GM12878 (cell line): ENCODE data around the gene KCNJ14. TPM values are rescaled to one million over a fixed set of nuclear protein-coding genes. Genes with fewer than 3 reads are reported as not detected.
A peak's percentile ranks its signal among the peaks of the same experiment; 100 is the strongest.

Source experiments
- ATAC-seq: fragments of 200-7000 bp; cut with Tn5 transposase; 3 replicates; pipeline ENCODE4 v1.9.1; 2020; ENCODE audit warnings: mild to moderate bottlenecking, moderate library complexity
- BruUV-seq: library from RNA; stranded (reverse); fragments of 400-500 nt; replicated peaks from 2 replicates; lab custom pipeline; 2021; lab: Mats Ljungman, UMichigan
- CTCF ChIA-PET: fragments of 300-600 bp; sonication (Branson Sonifier 250); formaldehyde crosslinking; extraction: SDS; loops from one replicate; lab custom pipeline; 2021; ENCODE audit warnings: inconsistent platforms; lab: Yijun Ruan, JAX
- POLR2A ChIA-PET: fragments of 350-600 bp; formaldehyde crosslinking; extraction: SDS; loops from one replicate; lab custom pipeline; 2021; ENCODE audit warnings: inconsistent platforms; lab: Charles Lee
- RAD21 ChIA-PET: fragments of 300-600 bp; sonication (Branson Sonifier 250); formaldehyde crosslinking; loops from one replicate; lab custom pipeline; 2023; ENCODE audit warnings: antibody characterized with exemption; ENCODE audit not compliant: unreplicated experiment; lab: Charles Lee
- SMC1A ChIA-PET: fragments of 300-600 bp; sonication (Branson Sonifier 250); formaldehyde crosslinking; loops from one replicate; lab custom pipeline; 2023; ENCODE audit not compliant: unreplicated experiment, uncharacterized antibody; lab: Charles Lee
- DNase-seq: peaks from one replicate; pipeline ENCODE4 v3.0.0-alpha.2; 2011; ENCODE audit warnings: low read depth, low spot score
- FAIRE-seq: peaks from 3 replicates; lab custom pipeline; 2011; peaks lifted over from hg19 to GRCh38; lab: Jason Lieb, UNC
- H2AFZ ChIP-seq: 2 replicates; pipeline ENCODE4 v1.6.0; 2011; ENCODE audit warnings: low read depth, low read length, control low read depth; ENCODE audit not compliant: control insufficient read depth
- H3K27ac ChIP-seq: 2 replicates; pipeline ENCODE4 v1.5.1; 2011; ENCODE audit warnings: control low read depth; ENCODE audit not compliant: control insufficient read depth, insufficient read depth
- H3K27me3 ChIP-seq, 2 experiments: replicated peaks in 1 of 2; 2 replicates each; pipeline versions ENCODE4 v1.6.0 to v1.6.1; 2011; ENCODE audit warnings: low read length in 1 of 2; ENCODE audit not compliant: control insufficient read depth in 2 of 2, insufficient read depth in 2 of 2
- H3K36me3 ChIP-seq, 2 experiments: 2 replicates each; pipeline ENCODE4 v1.5.1; 2011; ENCODE audit warnings: low read length in 1 of 2; ENCODE audit not compliant: control insufficient read depth in 2 of 2, insufficient read depth in 2 of 2
- H3K4me1 ChIP-seq: 2 replicates; pipeline ENCODE4 v1.6.1; 2011; ENCODE audit warnings: mild to moderate bottlenecking, low read length, moderate library complexity, mixed read lengths; ENCODE audit not compliant: control insufficient read depth, insufficient read depth
- H3K4me2 ChIP-seq: 2 replicates; pipeline ENCODE4 v1.6.0; 2011; ENCODE audit warnings: control low read depth; ENCODE audit not compliant: control insufficient read depth, insufficient read depth
- H3K4me3 ChIP-seq: fragments of 200-600 bp; sonication (generic); 2 replicates; pipeline ENCODE4 v1.5.1; 2016
- H3K79me2 ChIP-seq: 2 replicates; pipeline ENCODE4 v1.6.0; 2011; ENCODE audit warnings: low read length; ENCODE audit not compliant: control insufficient read depth, insufficient read depth
- H3K9ac ChIP-seq: 2 replicates; pipeline ENCODE4 v1.8.0; 2011; ENCODE audit warnings: low read length, control low read depth, mixed read lengths; ENCODE audit not compliant: control insufficient read depth, insufficient read depth
- H3K9me3 ChIP-seq: replicated peaks from 3 replicates; pipeline ENCODE4 v1.5.1; 2011; ENCODE audit warnings: mild to moderate bottlenecking, low read length; ENCODE audit not compliant: control insufficient read depth, insufficient read depth
- H4K20me1 ChIP-seq: 2 replicates; pipeline ENCODE4 v1.6.0; 2011; ENCODE audit not compliant: control insufficient read depth, insufficient read depth
- EED ChIP-seq: sonication (generic); IDR thresholded peaks from 2 replicates; pipeline ENCODE4 v1.6.1; 2016; ENCODE audit warnings: antibody characterized with exemption, low read depth
- HDGF ChIP-seq: fragments of 450-650 bp; IDR thresholded peaks from 2 replicates; pipeline ENCODE4 v1.6.1; 2016; ENCODE audit warnings: antibody characterized with exemption
- KAT2A ChIP-seq: conservative IDR thresholded peaks from 2 replicates; pipeline ENCODE4 v1.6.1; 2011; ENCODE audit warnings: low read depth, low read length; ENCODE audit not compliant: control insufficient read depth
- MXI1 ChIP-seq: fragments of 150-350 bp; IDR thresholded peaks from 2 replicates; pipeline ENCODE4 v1.6.1; 2011; ENCODE audit warnings: low read depth, mild to moderate bottlenecking, inconsistent platforms, low read length, improper control_type of control experiment
- PKNOX1 ChIP-seq: fragments of 450-650 bp; IDR thresholded peaks from 2 replicates; pipeline ENCODE4 v1.6.1; 2016; ENCODE audit warnings: mild to moderate bottlenecking
- SIX5 ChIP-seq: IDR thresholded peaks from 2 replicates; pipeline ENCODE4 v1.6.1; 2011; ENCODE audit warnings: mild to moderate bottlenecking, low read depth, low read length, moderate library complexity; ENCODE audit not compliant: severe bottlenecking
- STAT1 ChIP-seq: fragments of 450-650 bp; conservative IDR thresholded peaks from 2 replicates; pipeline ENCODE4 v1.6.1; 2014; ENCODE audit warnings: antibody characterized with exemption, mild to moderate bottlenecking
- WGBS: methylation state at CpG from one replicate; pipeline ENCODE4 v1.1.6; 2016; ENCODE audit warnings: low lambda C conversion rate; ENCODE audit not compliant: insufficient replicate concordance, insufficient coverage; ENCODE audit errors: missing lambda C conversion rate; 5-methylcytosine and 5-hydroxymethylcytosine counted together
- in situ Hi-C: fragments of 300-500 bp; cut with MboI; formaldehyde crosslinking; loops from 9 replicates; pipeline ENCODE4 v1.14.3; 2018; ENCODE audit warnings: mixed read lengths
- intact Hi-C: fragments of 100-400 bp; cut with micrococcal nuclease; formaldehyde crosslinking; loops from one replicate; pipeline ENCODE4 v1.14.2; 2022; ENCODE audit not compliant: unreplicated experiment
- polyA plus RNA-seq, 11 experiments: library from polyadenylated mRNA; depleted of rRNA in 4 of 11; unstranded in 6 of 11; stranded (reverse) in 5 of 11; fragments of >200 nt; fragmentation: Nextera tagmentation in 4 of 11; fragmentation: Illumina TruSeq in 1 of 11; extraction: Ambion mirVana in 4 of 11; extraction: Trizol in 1 of 11; gene quantifications; 1 replicate in 1 of 11; 2 replicates in 10 of 11; pipeline versions ENCODE4 v1.2.1 to v1.2.3, GENCODE V29; 2011 to 2016; ENCODE audit warnings: inconsistent platforms in 2 of 11, missing spikeins in 2 of 11, low read depth in 1 of 11
- total RNA-seq, 4 experiments: library from RNA; depleted of rRNA in 3 of 4; stranded (reverse); fragments of >200 nt in 3 of 4; fragmentation: Illumina TruSeq in 1 of 4; extraction: Trizol in 1 of 4; gene quantifications; 2 replicates each; pipeline versions ENCODE4 v1.2.1 to v1.2.3, GENCODE V29; 2013 to 2021

The KCNJ14 gene
- total and polyA plus RNA-seq, 10 of the 15 experiments (the other 5 are each of a cell fraction or from before 2014, with no cell fraction given): 0.24 to 1.4 (median 0.42) TPM

- TF ChIP-seq KAT2A (no peak), MXI1 (no peak), SIX5 (no peak), PKNOX1 (no peak), EED (no peak)
- TF ChIP-seq, all 136 proteins: peak for 0
- ChIA-PET RAD21 (no interaction called here), CTCF (interaction anchor here (1.2 kb wide), 1 partner anchor 24 kb away, joined by 3 read pairs; the partner anchor contains the start of gene KDELR1), SMC1A (no interaction called here), POLR2A (no interaction called here)
- Histone ChIP-seq H3K9me3 (no peaks in the 10 kb centered on the region), H3K27ac (no peak overlapping the region), H3K4me1 (peaks cover 8% of the 10 kb centered on the region), H2AFZ (no peak overlapping the region), H3K4me2 (0 out of 2 replicates have a peak overlapping the region, but pooled peaks have one; percentile 24), H3K36me3 (no peaks in the 10 kb centered on the region), H3K4me3 (no peak overlapping the region), H4K20me1 (no peaks in the 10 kb centered on the region), H3K9ac (no peak overlapping the region), H3K79me2 (no peaks in the 10 kb centered on the region), H3K27me3 (no peaks in the 10 kb centered on the region; a peak in 1 of 4 replicates)
- in situ Hi-C loops (no loop called here), intact Hi-C loops (no loop called here)
- DNase-seq: no peak
- ATAC-seq: peak; percentile 73
- WGBS: 10% methylated on average over 9 of the region's 14 CpGs
- no TSS peak for BruUV-seq
- FAIRE-seq: peak; percentile 75
These were observed 40.0 kb upstream of the KCNJ14 start for GRCh38 chr19:48415395-48415794.

GRCh38 chr19:48415806-48416221 lies 39.6 kb upstream of the KCNJ14 start:
- DNase-seq (no peak), FAIRE-seq (no peak), ATAC-seq (no peak)
- Histone ChIP-seq H3K79me2 (no peaks in the 10 kb centered on the region), H4K20me1 (no peaks in the 10 kb centered on the region), H3K9me3 (no peaks in the 10 kb centered on the region), H3K36me3 (no peaks in the 10 kb centered on the region), H3K4me3 (no peak overlapping the region), H3K27ac (no peak overlapping the region), H3K4me2 (peak overlapping the region; percentile 7; the same call in 1 of the 2 replicates), H3K9ac (no peak overlapping the region), H3K27me3 (no peaks in the 10 kb centered on the region; a peak in 1 of 4 replicates), H2AFZ (no peak overlapping the region), H3K4me1 (peaks cover 8% of the 10 kb centered on the region)
- ChIA-PET CTCF (interaction anchor here (1.0 kb wide), 1 partner anchor 24 kb away, joined by 3 read pairs; the partner anchor contains the start of gene KDELR1), POLR2A (interaction anchor here (0.6 to 1.3 kb wide), 2 partner anchors 29 to 53 kb away, joined by 4 to 6 read pairs; no protein-coding TSS in a partner anchor), RAD21 (no interaction called here), SMC1A (interaction anchor here (1.0 kb wide), 1 partner anchor 8 kb away, joined by 3 read pairs; no protein-coding TSS in a partner anchor)
- 55% methylated on average over 30 of the region's 30 CpGs for WGBS
- TF ChIP-seq HDGF (no peak), STAT1 (no peak)
- BruUV-seq: no TSS peak
- in situ Hi-C loops (no loop called here), intact Hi-C loops (no loop called here)
